Brain pericyte (primary cell): ENCODE measurements around the gene HMGXB3.

Experiments used
- DNase-seq: peaks from one replicate; pipeline ENCODE4 v3.0.0-alpha.2; 2012; ENCODE audit warnings: low read depth, low spot score

The HMGXB3 gene

GRCh38 chr5:150066901-150067396 lies 66.4 kb downstream of the HMGXB3 start:
- DNase-seq = no peak

- DNase-seq = no peak
These were observed 66.9 kb downstream of the HMGXB3 start for GRCh38 chr5:150067405-150067960.

GRCh38 chr5:150068071-150068470 lies 67.5 kb downstream of the HMGXB3 start:
- DNase-seq = no peak

- DNase-seq = no peak
These were observed 67.9 kb downstream of the HMGXB3 start for GRCh38 chr5:150068472-150068871.

- no peak for DNase-seq
These were observed 68.6 kb downstream of the HMGXB3 start for GRCh38 chr5:150068961-150069645.

GRCh38 chr5:150069672-150070627 lies 69.4 kb downstream of the HMGXB3 start:
- no peak for DNase-seq

GRCh38 chr5:150070821-150071220 lies 70.3 kb downstream of the HMGXB3 start:
- DNase-seq = no peak

- no peak for DNase-seq
These were observed 72.6 kb downstream of the HMGXB3 start for GRCh38 chr5:150073086-150073625.

GRCh38 chr5:150073677-150074076 lies 73.1 kb downstream of the HMGXB3 start:
- no peak for DNase-seq

GRCh38 chr5:150075233-150075632 lies 74.7 kb downstream of the HMGXB3 start:
- no peak for DNase-seq

- DNase-seq = no peak
These were observed 75.3 kb downstream of the HMGXB3 start for GRCh38 chr5:150075806-150076205.

- no peak for DNase-seq
These were observed 76.5 kb downstream of the HMGXB3 start for GRCh38 chr5:150077060-150077459.

GRCh38 chr5:150077996-150078801 lies 77.7 kb downstream of the HMGXB3 start:
- DNase-seq = no peak

GRCh38 chr5:150078802-150079689 lies 78.5 kb downstream of the HMGXB3 start:
- no peak for DNase-seq

- DNase-seq = no peak
These were observed 79.4 kb downstream of the HMGXB3 start for GRCh38 chr5:150079909-150080461.

GRCh38 chr5:150080696-150081435 lies 80.3 kb downstream of the HMGXB3 start:
- no peak for DNase-seq

GRCh38 chr5:150081541-150082283 lies 81.2 kb downstream of the HMGXB3 start:
- no peak for DNase-seq

GRCh38 chr5:150082374-150082773 lies 81.8 kb downstream of the HMGXB3 start:
- no peak for DNase-seq
